Suprapubic skin (tissue), 3 donors: Measurements from ENCODE around the gene MYLK3.

Source experiments
- CTCF ChIP-seq, 2 donors: fragments of 200-600 bp in 1 of 2; fragments of 450-650 bp in 1 of 2; sonication (generic) in 1 of 2; IDR thresholded peaks; one replicate each; pipeline ENCODE4 v1.5.1; 2016 to 2019; ENCODE audit warnings: antibody characterized with exemption in 2 of 2, mild to moderate bottlenecking in 1 of 2, moderate library complexity in 1 of 2
- POLR2A ChIP-seq, 2 donors: fragments of 450-650 bp; IDR thresholded peaks; one replicate each; pipeline ENCODE4 v1.6.1; 2017; ENCODE audit warnings: antibody characterized with exemption in 2 of 2, mild to moderate bottlenecking in 2 of 2, moderate library complexity in 2 of 2

DNA sequence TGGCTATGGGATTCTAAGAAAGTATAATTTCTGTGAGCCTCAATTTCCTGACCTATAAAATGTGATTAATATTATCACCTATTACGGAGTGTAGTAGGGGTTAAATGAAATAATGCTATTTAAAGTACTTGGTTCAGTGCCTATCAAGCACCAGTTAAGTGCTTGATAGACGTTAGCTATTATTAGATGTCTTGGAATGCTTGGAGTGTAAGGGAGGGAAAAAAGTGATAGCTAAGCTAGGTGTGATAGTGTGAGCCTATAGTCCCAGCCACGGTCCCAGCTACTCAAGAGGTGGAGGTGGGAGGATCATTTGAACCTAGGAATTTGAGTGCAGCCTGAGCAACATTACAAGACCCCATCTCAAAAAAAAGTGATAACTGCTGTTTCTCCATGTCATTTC, 51.2 kb downstream of the MYLK3 start:
- TF ChIP-seq POLR2A (IDR thresholded peaks at IDR 0.05), result no peak
- no peak for TF ChIP-seq CTCF (IDR thresholded peaks at IDR 0.05)
